Neuronal stem cell (in vitro differentiated cells): ENCODE results near the gene OR1E1.
"Not testable (repeated sequence)": the region's sequence is repeated elsewhere in the genome, so short reads cannot be mapped to it uniquely, and the experiment has no call there.

Experiments used
- DNase-seq: peaks from one replicate; pipeline ENCODE4 v3.0.0-alpha.2; 2013; ENCODE audit warnings: low spot score
- H2AFZ ChIP-seq: one replicate; pipeline ENCODE4 v1.6.1; 2013; ENCODE audit warnings: mild to moderate bottlenecking, low read length, inconsistent platforms
- H2AK5ac ChIP-seq: 2 replicates; pipeline ENCODE4 v1.6.1; 2013; ENCODE audit warnings: low read depth, mild to moderate bottlenecking, inconsistent platforms, low read length, moderate library complexity, mixed read lengths
- H2BK120ac ChIP-seq: 2 replicates; pipeline ENCODE4 v1.6.1; 2013; ENCODE audit warnings: low read depth, mild to moderate bottlenecking, inconsistent platforms, low read length, moderate library complexity, mixed read lengths
- H2BK12ac ChIP-seq: one replicate; pipeline ENCODE4 v1.6.1; 2013; ENCODE audit warnings: low read length, inconsistent platforms
- H2BK15ac ChIP-seq: 2 replicates; pipeline ENCODE4 v1.6.1; 2013; ENCODE audit warnings: mild to moderate bottlenecking, low read length, inconsistent platforms, mixed read lengths
- H2BK5ac ChIP-seq: one replicate; pipeline ENCODE4 v1.6.1; 2013; ENCODE audit warnings: inconsistent platforms, mild to moderate bottlenecking, low read length, moderate library complexity
- H3K14ac ChIP-seq: one replicate; pipeline ENCODE4 v1.6.1; 2013; ENCODE audit warnings: low read length, inconsistent platforms
- H3K18ac ChIP-seq: 2 replicates; pipeline ENCODE4 v1.6.1; 2013; ENCODE audit warnings: low read length, inconsistent platforms
- H3K23ac ChIP-seq: 2 replicates; pipeline ENCODE4 v1.6.1; 2013; ENCODE audit warnings: low read depth, mild to moderate bottlenecking, mixed read lengths, low read length, inconsistent platforms; ENCODE audit not compliant: poor library complexity
- H3K27ac ChIP-seq: replicated peaks from 3 replicates; pipeline ENCODE4 v1.5.1; 2013; ENCODE audit warnings: low read length, inconsistent platforms
- H3K27me3 ChIP-seq, 3 experiments: 2 replicates each; pipeline ENCODE4 v1.6.1; 2013; ENCODE audit warnings: low read length in 3 of 3, mild to moderate bottlenecking in 2 of 3, inconsistent platforms in 1 of 3, low read depth in 1 of 3, mixed read lengths in 1 of 3, moderate library complexity in 1 of 3; ENCODE audit not compliant: control insufficient read depth in 3 of 3, insufficient read depth in 3 of 3
- H3K36me3 ChIP-seq, 2 donors: replicated peaks in 1 of 2; 2 replicates each; pipeline ENCODE4 v1.6.1; 2013; ENCODE audit warnings: low read length in 2 of 2; ENCODE audit not compliant: control insufficient read depth in 2 of 2, insufficient read depth in 2 of 2
- H3K4ac ChIP-seq: 2 replicates; pipeline ENCODE4 v1.6.1; 2013; ENCODE audit warnings: inconsistent platforms, mild to moderate bottlenecking, low read length, moderate library complexity
- H3K4me1 ChIP-seq, 2 donors: 1 replicate in 1 of 2; 2 replicates in 1 of 2; pipeline ENCODE4 v1.6.1; 2013; ENCODE audit warnings: low read length in 2 of 2, low read depth in 1 of 2; ENCODE audit not compliant: control insufficient read depth in 2 of 2, insufficient read depth in 1 of 2
- H3K4me2 ChIP-seq: one replicate; pipeline ENCODE4 v1.6.1; 2013; ENCODE audit warnings: mild to moderate bottlenecking, low read length, inconsistent platforms; ENCODE audit not compliant: insufficient read depth, poor library complexity, severe bottlenecking
- H3K4me3 ChIP-seq, 2 donors: 2 replicates each; pipeline ENCODE4 v1.5.1; 2013; ENCODE audit warnings: low read length in 2 of 2, mild to moderate bottlenecking in 2 of 2, inconsistent platforms in 1 of 2, moderate library complexity in 1 of 2
- H3K79me1 ChIP-seq: one replicate; pipeline ENCODE4 v1.6.1; 2013; ENCODE audit warnings: low read depth, mild to moderate bottlenecking, inconsistent platforms, low read length, moderate library complexity
- H3K9ac ChIP-seq: one replicate; pipeline ENCODE4 v1.6.1; 2013; ENCODE audit warnings: mild to moderate bottlenecking, low read depth, low read length, inconsistent platforms; ENCODE audit not compliant: poor library complexity
- H3K9me3 ChIP-seq, 2 donors: replicated peaks in 1 of 2; 2 replicates each; pipeline versions ENCODE3 to v1.6.1; 2013; ENCODE audit warnings: low read length in 2 of 2, mild to moderate bottlenecking in 2 of 2, inconsistent platforms in 1 of 2, low read depth in 1 of 2, mixed read lengths in 1 of 2, moderate library complexity in 1 of 2; ENCODE audit not compliant: control insufficient read depth in 2 of 2, insufficient read depth in 1 of 2
- H4K8ac ChIP-seq: one replicate; pipeline ENCODE4 v1.6.1; 2013; ENCODE audit warnings: low read depth, mild to moderate bottlenecking, inconsistent platforms, low read length, moderate library complexity
- H4K91ac ChIP-seq: one replicate; pipeline ENCODE4 v1.6.1; 2013; ENCODE audit warnings: low read length, low read depth, mild to moderate bottlenecking, inconsistent platforms; ENCODE audit not compliant: poor library complexity
- WGBS, 2 donors: extraction: QIAGEN DNeasy Blood & Tissue Kit; methylation state at CpG; one replicate each; pipeline ENCODE4 v1.1.7; 2013; ENCODE audit warnings: missing lambda C conversion rate in 2 of 2, mixed read lengths in 1 of 2; ENCODE audit not compliant: insufficient read length in 2 of 2, insufficient replicate concordance in 1 of 2; ENCODE audit errors: extremely low coverage in 2 of 2; 5-methylcytosine and 5-hydroxymethylcytosine counted together

OR1E1 gene

GRCh38 chr17:3433741-3434140, 35.5 kb upstream of the OR1E1 start, which contains the start of gene OR1E2:
TSS of gene OR1E2 (minus strand) at chr17:3433841. CDS start at chr17:3433841, 0 bp downstream.
- H2BK12ac ChIP-seq: no peak within 1 kb of the TSS
- H3K4ac ChIP-seq: no peak within 1 kb of the TSS
- H3K36me3 ChIP-seq: no peaks in the 10 kb centered on the region
- no peak within 1 kb of the TSS for H3K27ac ChIP-seq
- H4K91ac ChIP-seq: no peak within 1 kb of the TSS
- WGBS, 2 donors: no CpG with 5 or more reads among the region's 3 CpGs
- no peak within 1 kb of the TSS for H4K8ac ChIP-seq
- H2AFZ ChIP-seq: no peak within 1 kb of the TSS
- H3K9ac ChIP-seq: no peak within 1 kb of the TSS
- no peaks in the 10 kb centered on the region for H3K79me1 ChIP-seq
- peak within 1 kb of the TSS; percentile 28 for H3K18ac ChIP-seq
- no peak within 1 kb of the TSS for H3K4me2 ChIP-seq
- no peak for DNase-seq
- H3K14ac ChIP-seq: peak within 1 kb of the TSS; percentile 2
- no peak within 1 kb of the TSS for H2BK120ac ChIP-seq
- no peaks in the 10 kb centered on the region for H3K9me3 ChIP-seq
- H2BK5ac ChIP-seq: no peak within 1 kb of the TSS
- H2BK15ac ChIP-seq: no peak within 1 kb of the TSS
- H2AK5ac ChIP-seq: no peak within 1 kb of the TSS
- no peak within 1 kb of the TSS for H3K4me3 ChIP-seq
- H3K23ac ChIP-seq: no peak within 1 kb of the TSS
- H3K4me1 ChIP-seq: no peaks in the 10 kb centered on the region
- H3K27me3 ChIP-seq: no peaks in the 10 kb centered on the region

DNA sequence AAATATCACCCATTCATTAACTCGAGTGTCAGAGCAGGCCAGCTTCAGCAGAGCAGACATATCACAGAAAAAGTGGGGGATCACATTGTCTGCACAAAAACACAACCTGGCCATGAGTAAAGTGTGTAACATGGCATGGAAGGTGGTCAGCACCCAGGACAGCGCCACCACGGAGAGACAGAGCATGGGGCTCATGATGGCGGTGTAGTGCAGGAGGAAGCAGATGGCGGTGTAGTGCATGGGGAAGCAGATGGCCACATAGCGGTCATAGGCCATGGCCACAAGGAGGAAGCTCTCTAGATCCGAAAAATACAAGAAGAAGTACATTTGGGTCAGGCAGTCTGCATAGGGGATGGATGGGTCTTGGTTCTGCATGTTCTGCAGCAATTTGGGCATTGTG, 35.0 kb upstream of the OR1E1 start:
- H3K4ac ChIP-seq, DNase-seq, H2BK5ac ChIP-seq, H3K27me3 ChIP-seq, H3K36me3 ChIP-seq, H3K9me3 ChIP-seq, H3K4me3 ChIP-seq, H2AFZ ChIP-seq, H2BK12ac ChIP-seq, H3K27ac ChIP-seq, H3K4me1 ChIP-seq, H3K4me2 ChIP-seq, H3K9ac ChIP-seq, H4K91ac ChIP-seq, H3K23ac ChIP-seq, H2BK120ac ChIP-seq, H4K8ac ChIP-seq, H2BK15ac ChIP-seq, H3K79me1 ChIP-seq, H2AK5ac ChIP-seq: not testable (repeated sequence)
- WGBS, 2 donors: no CpG with 5 or more reads among the region's 7 CpGs
- Histone ChIP-seq H3K18ac (peak overlapping the region; percentile 28), H3K14ac (peak overlapping the region; percentile 2)

DNA sequence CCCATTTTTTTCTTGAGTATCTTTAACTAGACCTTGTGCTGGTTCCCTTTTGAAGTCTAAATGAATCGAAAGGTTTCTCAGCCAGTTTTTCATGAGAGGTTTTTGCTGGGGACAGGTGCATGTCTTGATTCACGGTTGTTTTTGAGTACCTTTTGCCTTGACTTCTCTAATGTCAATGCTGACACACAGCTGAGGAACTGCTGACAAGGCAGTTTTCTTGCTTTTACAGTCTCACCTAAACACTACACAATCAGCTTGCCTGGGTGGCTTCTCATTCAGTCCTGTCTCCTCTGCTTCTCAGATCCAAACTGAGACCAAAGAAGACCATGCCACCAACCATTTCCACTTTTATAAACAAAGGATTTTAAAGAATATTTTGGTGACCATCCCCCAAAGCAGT, 20.0 kb upstream of the OR1E1 start:
- H3K9ac ChIP-seq: no peak overlapping the region
- no peak overlapping the region for H2BK120ac ChIP-seq
- no peak overlapping the region for H2BK15ac ChIP-seq
- no peak overlapping the region for H3K14ac ChIP-seq
- H2BK12ac ChIP-seq: no peak overlapping the region
- DNase-seq: no peak
- no peak overlapping the region for H3K27ac ChIP-seq
- H2BK5ac ChIP-seq: no peak overlapping the region
- no peak overlapping the region for H2AFZ ChIP-seq
- H3K4me2 ChIP-seq: no peak overlapping the region
- H4K8ac ChIP-seq: no peak overlapping the region
- H3K36me3 ChIP-seq: no peaks in the 10 kb centered on the region
- no peak overlapping the region for H2AK5ac ChIP-seq
- H3K79me1 ChIP-seq: no peaks in the 10 kb centered on the region
- no peak overlapping the region for H4K91ac ChIP-seq
- H3K4ac ChIP-seq: no peak overlapping the region
- no peaks in the 10 kb centered on the region for H3K27me3 ChIP-seq
- no peaks in the 10 kb centered on the region for H3K4me1 ChIP-seq
- no CpG with 5 or more reads among the region's 2 CpGs for WGBS, 2 donors
- no peak overlapping the region for H3K23ac ChIP-seq
- H3K4me3 ChIP-seq: no peak overlapping the region
- no peak overlapping the region for H3K18ac ChIP-seq
- H3K9me3 ChIP-seq: peaks cover 0 to 3% of the 10 kb centered on the region in 2 donors

DNA sequence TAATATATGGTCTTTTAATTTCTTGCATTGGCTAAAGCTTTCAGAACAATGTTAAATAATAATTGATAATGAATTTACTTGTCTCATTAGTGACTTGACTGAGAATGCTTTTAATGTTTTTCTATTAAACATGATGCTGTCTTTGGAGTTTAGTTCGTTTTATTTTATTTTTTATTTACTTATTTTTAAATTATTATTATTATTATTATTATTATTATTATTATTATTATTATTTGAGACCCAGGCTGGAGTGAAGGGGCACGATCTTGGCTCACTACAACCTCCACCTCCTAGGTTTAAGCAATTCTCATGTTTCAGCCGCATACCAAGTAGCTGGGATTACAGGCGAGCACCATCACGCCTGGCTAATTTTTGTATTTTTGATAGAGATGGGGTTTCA, 17.4 kb upstream of the OR1E1 start:
- no peaks in the 10 kb centered on the region for H3K4me1 ChIP-seq
- WGBS, 2 donors: no CpG with 5 or more reads among the region's 5 CpGs
- H2AK5ac ChIP-seq: no peak overlapping the region
- H3K27ac ChIP-seq: no peak overlapping the region
- H3K4me2 ChIP-seq: no peak overlapping the region
- no peak overlapping the region for H2BK5ac ChIP-seq
- no peak overlapping the region for H3K9ac ChIP-seq
- no peak overlapping the region for H2BK120ac ChIP-seq
- H3K79me1 ChIP-seq: no peaks in the 10 kb centered on the region
- no peak overlapping the region for H3K14ac ChIP-seq
- H2BK15ac ChIP-seq: no peak overlapping the region
- no peak overlapping the region for H4K91ac ChIP-seq
- no peak overlapping the region for H4K8ac ChIP-seq
- no peak overlapping the region for H3K18ac ChIP-seq
- no peak overlapping the region for H3K23ac ChIP-seq
- no peak for DNase-seq
- H2BK12ac ChIP-seq: no peak overlapping the region
- H3K4ac ChIP-seq: no peak overlapping the region
- H3K9me3 ChIP-seq: no peaks in the 10 kb centered on the region
- no peak overlapping the region for H2AFZ ChIP-seq
- H3K36me3 ChIP-seq: no peaks in the 10 kb centered on the region
- H3K27me3 ChIP-seq: no peaks in the 10 kb centered on the region
- no peak overlapping the region for H3K4me3 ChIP-seq
